NCI-H345 (cell line): Measurements from ENCODE around the gene SETD2.

Experiments
- DNase-seq: peaks from one replicate; lab custom pipeline; 2025; lab: John Stamatoyannopoulos, UW

Gene SETD2

GRCh38 chr3:47009225-47010110, 154.4 kb downstream of the SETD2 start:
- peak; percentile 89 for DNase-seq

GRCh38 chr3:47008851-47009224, 155.1 kb downstream of the SETD2 start:
- no peak for DNase-seq

- DNase-seq, result no peak
Observed at GRCh38 chr3:47008234-47008796, 155.6 kb downstream of the SETD2 start.

- no peak for DNase-seq
Observed at GRCh38 chr3:47007482-47008233, 156.3 kb downstream of the SETD2 start.

- DNase-seq, result no peak
Observed at GRCh38 chr3:47007001-47007400, 156.9 kb downstream of the SETD2 start.

- DNase-seq, result no peak
Observed at GRCh38 chr3:47006145-47006651, 157.7 kb downstream of the SETD2 start.

- no peak for DNase-seq
Observed at GRCh38 chr3:47005212-47006144, 158.4 kb downstream of the SETD2 start.

GRCh38 chr3:47004369-47005211, 159.3 kb downstream of the SETD2 start:
- DNase-seq, result no peak

GRCh38 chr3:47003461-47004368, 160.2 kb downstream of the SETD2 start:
- DNase-seq, result no peak

- DNase-seq, result no peak
Observed at GRCh38 chr3:47003056-47003410, 160.9 kb downstream of the SETD2 start.

GRCh38 chr3:47002171-47003055, 161.5 kb downstream of the SETD2 start:
- no peak for DNase-seq

- DNase-seq, result no peak
Observed at GRCh38 chr3:47001731-47002170, 162.2 kb downstream of the SETD2 start.

- no peak for DNase-seq
Observed at GRCh38 chr3:47000922-47001730, 162.8 kb downstream of the SETD2 start.

GRCh38 chr3:47000198-47000815, 163.6 kb downstream of the SETD2 start:
- DNase-seq, result no peak

GRCh38 chr3:46999516-47000197, 164.3 kb downstream of the SETD2 start:
- DNase-seq, result no peak

GRCh38 chr3:46998852-46999515, 164.9 kb downstream of the SETD2 start:
- no peak for DNase-seq
